C4-2B (cell line): ENCODE measurements around the gene DLG1.

Source experiments
- CTCF ChIP-seq: fragments of 450-650 bp; conservative IDR thresholded peaks from 2 replicates; pipeline ENCODE4 v1.5.1; 2017; ENCODE audit warnings: mild to moderate bottlenecking
- ZFX ChIP-seq: fragments of 450-650 bp; IDR thresholded peaks from 2 replicates; pipeline ENCODE4 v1.6.1; 2017

GRCh38 chr3:197195326-197195725, 103.1 kb downstream of the DLG1 start:
- TF ChIP-seq CTCF (no peak), ZFX (no peak)
